GM12864 (cell line): ENCODE measurements around the gene GULP1.

ENCODE experiments used
- DNase-seq: peaks from one replicate; pipeline ENCODE4 v3.0.0-alpha.2; 2011; ENCODE audit warnings: low read depth
- H3K4me3 ChIP-seq: 2 replicates; pipeline ENCODE4 v1.5.1; 2011; ENCODE audit warnings: mild to moderate bottlenecking, low read depth, low read length, control low read depth
- CTCF ChIP-seq: IDR thresholded peaks from 2 replicates; pipeline ENCODE4 v1.5.1; 2011; ENCODE audit warnings: low read depth, mild to moderate bottlenecking, moderate library complexity, low read length, control low read depth, inconsistent platforms; ENCODE audit errors: missing control alignments

The GULP1 gene

GRCh38 chr2:188314314-188315054 lies 22.8 kb downstream of the GULP1 start:
- DNase-seq, result no peak
- TF ChIP-seq CTCF, result no peak
- no peak overlapping the region for H3K4me3 ChIP-seq

DNA sequence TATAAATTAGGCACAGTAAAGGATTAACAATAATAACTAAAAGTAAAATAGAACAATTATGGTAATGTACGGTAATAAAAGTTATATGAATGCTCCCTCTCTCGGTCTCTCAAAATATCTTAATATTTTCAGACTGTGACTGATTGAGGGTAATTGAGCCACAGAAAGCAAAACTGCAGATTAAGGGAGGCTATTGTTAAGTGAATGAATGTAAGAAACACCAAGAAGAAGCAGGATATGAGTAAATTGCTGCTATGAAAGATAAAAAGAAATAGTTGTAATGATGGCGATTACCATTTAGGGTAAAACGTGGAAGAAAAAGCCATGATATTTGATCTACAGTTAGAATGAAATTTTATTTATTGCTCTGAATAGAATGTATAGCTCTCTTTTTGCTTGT lies 24.1 kb downstream of the GULP1 start:
- TF ChIP-seq CTCF, result no peak
- no peak for DNase-seq
- no peak overlapping the region for H3K4me3 ChIP-seq

- no peak overlapping the region for H3K4me3 ChIP-seq
- DNase-seq, result no peak
- TF ChIP-seq CTCF, result no peak
Observed at GRCh38 chr2:188316342-188316741, 24.7 kb downstream of the GULP1 start.

- TF ChIP-seq CTCF, result no peak
- no peak for DNase-seq
- H3K4me3 ChIP-seq, result no peak overlapping the region
Observed at GRCh38 chr2:188316791-188317423, 25.2 kb downstream of the GULP1 start.

GRCh38 chr2:188318161-188318749 lies 26.6 kb downstream of the GULP1 start:
- no peak for DNase-seq
- TF ChIP-seq CTCF, result no peak
- H3K4me3 ChIP-seq, result no peak overlapping the region

GRCh38 chr2:188319838-188320237 lies 28.2 kb downstream of the GULP1 start:
- H3K4me3 ChIP-seq, result no peak overlapping the region
- DNase-seq, result no peak
- no peak for TF ChIP-seq CTCF
